GM23248 (cell line): ENCODE results near the gene BICC1.

Experiments
- EZH2 ChIP-seq: fragments of 200-600 bp; sonication (generic); IDR thresholded peaks from 2 replicates; pipeline ENCODE4 v1.6.1; 2018; ENCODE audit warnings: antibody characterized with exemption, mild to moderate bottlenecking; ENCODE audit not compliant: insufficient read depth, poor library complexity, severe bottlenecking
- EZH2phosphoT487 ChIP-seq: fragments of 200-600 bp; sonication (generic); IDR thresholded peaks from 2 replicates; pipeline ENCODE4 v1.6.1; 2018; ENCODE audit warnings: antibody characterized with exemption, moderate library complexity, mild to moderate bottlenecking, low read depth; ENCODE audit not compliant: insufficient read depth

DNA sequence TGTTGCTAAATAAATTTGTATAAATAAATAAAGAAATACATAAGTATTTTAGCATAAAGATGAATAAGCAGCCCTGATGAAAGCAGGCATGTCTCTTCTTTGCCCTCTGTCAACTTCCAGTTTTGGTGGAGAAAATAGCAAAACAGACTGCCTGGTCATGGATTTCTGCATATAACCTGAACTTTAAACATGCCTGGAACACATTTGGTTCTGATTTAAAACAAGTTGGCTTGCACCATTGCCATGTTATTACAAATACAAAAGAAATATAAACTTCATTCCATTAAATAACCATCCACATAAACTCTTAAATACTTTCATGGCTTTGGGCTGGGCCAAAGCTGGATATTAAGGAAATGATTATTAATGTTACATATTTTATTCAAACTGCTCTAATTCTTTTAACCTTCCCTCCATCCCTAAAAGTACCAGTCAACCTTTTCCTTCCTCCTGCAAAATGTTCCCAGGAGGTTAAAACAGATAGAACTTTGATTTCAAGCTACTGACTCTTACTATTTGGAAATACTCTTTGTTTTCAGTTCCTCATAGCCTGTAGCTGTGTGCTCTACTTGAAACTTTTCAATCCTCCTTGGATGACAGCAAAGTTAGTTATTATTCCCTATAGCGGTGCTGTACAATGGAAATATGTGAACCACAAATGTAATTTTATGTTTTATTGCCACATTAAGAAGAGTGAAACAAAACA is 96.3 kb downstream of the BICC1 start:
- no peak for TF ChIP-seq EZH2
- TF ChIP-seq EZH2phosphoT487 = no peak
